Choroid plexus epithelial cell (primary cell): ENCODE measurements around the gene TMEM143.
A peak's percentile ranks its signal among the peaks of the same experiment; 100 is the strongest.

Experiments
- DNase-seq: peaks from one replicate; pipeline ENCODE4 v3.0.0-alpha.2; 2010; ENCODE audit warnings: low read depth
- H3K4me3 ChIP-seq: 2 replicates; pipeline ENCODE4 v1.5.1; 2011; ENCODE audit warnings: low read depth, mild to moderate bottlenecking, control low read depth, low read length, moderate library complexity
- TF ChIP-seq, protein P1 (sequence below): conservative IDR thresholded peaks from 2 replicates; pipeline ENCODE4 v1.5.1; 2011; ENCODE audit warnings: low read depth, mild to moderate bottlenecking, control low read depth, inconsistent platforms, low read length, moderate library complexity

TMEM143 gene

DNA sequence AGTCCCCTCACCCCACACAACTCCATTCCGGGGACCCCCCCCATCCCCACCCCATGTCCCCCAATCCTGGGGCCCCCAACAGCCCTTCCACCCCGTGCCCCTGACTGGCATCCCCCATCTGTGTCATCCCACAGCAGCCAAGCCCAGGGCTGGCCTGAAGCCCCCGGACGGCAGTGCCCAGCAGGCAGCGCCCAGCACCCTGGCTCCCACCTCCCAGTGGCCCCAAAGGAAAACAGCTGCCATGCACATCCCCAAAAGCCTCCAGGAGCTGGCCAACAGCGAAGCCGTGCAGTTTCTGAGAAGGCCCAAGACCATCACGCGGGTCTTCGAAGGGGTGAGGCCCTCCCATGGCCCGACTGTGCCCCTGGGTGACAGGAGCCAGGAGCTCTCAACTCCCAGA lies 1.9 kb upstream of the TMEM143 start:
- no peak overlapping the region for H3K4me3 ChIP-seq
- TF ChIP-seq, protein P1, sequence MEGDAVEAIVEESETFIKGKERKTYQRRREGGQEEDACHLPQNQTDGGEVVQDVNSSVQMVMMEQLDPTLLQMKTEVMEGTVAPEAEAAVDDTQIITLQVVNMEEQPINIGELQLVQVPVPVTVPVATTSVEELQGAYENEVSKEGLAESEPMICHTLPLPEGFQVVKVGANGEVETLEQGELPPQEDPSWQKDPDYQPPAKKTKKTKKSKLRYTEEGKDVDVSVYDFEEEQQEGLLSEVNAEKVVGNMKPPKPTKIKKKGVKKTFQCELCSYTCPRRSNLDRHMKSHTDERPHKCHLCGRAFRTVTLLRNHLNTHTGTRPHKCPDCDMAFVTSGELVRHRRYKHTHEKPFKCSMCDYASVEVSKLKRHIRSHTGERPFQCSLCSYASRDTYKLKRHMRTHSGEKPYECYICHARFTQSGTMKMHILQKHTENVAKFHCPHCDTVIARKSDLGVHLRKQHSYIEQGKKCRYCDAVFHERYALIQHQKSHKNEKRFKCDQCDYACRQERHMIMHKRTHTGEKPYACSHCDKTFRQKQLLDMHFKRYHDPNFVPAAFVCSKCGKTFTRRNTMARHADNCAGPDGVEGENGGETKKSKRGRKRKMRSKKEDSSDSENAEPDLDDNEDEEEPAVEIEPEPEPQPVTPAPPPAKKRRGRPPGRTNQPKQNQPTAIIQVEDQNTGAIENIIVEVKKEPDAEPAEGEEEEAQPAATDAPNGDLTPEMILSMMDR = no peak
- DNase-seq = no peak

DNA sequence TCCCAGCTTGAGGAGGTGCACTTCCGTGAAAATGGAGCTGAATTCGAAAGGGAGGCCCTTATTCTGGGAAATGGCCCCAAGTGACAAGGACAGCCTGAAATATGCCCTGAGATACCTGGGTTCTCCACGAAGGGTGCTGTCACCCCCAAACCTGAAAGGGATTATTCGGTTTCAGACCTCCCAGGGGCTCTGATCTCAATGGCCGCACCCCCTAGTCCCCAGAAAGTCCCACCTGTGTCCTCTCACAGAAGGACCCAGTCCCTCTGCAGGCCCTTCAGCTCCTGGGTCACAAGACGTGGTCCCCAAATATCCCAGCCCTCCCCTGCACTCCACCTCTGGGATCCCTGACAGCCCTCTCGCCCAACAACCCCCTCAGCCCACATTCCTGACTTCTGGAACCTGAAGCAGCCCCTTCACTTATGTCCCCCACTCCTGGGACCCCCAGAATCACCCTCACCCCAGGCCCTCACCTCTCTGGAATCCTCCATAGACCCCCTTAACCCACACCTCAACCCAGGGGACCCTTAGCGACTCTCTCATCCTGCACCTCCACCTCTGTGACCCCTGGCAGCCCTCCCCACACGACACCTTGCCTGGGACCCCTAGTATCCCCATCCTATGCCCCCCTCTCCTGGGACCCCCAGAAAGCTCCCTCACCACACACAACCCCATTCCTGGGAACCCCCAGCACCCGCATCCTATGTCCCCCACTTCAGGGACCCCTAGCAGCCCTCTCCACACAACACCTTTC lies 1.0 kb upstream of the TMEM143 start:
- no peak for DNase-seq
- TF ChIP-seq, protein P1 = no peak
- H3K4me3 ChIP-seq = no peak overlapping the region

DNA sequence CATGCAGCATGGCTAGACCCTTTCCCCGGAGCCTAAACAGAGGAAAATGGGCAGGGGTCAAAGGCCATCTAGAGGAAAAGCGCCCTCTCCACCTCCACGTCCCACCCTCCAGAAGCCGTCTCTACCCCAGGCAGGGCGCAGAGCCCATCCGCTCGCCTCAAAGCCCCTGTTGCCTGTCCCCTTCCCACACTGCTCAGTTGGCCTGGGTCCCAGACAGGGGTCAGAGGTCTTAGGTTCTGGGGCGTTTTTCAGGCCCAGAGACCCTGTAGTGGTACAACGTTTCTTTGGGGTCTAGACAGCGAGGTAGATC lies 285 bp downstream of the TMEM143 start:
- TF ChIP-seq, protein P1 = no peak
- H3K4me3 ChIP-seq = peak overlapping the region; percentile 66
- DNase-seq = no peak

DNA sequence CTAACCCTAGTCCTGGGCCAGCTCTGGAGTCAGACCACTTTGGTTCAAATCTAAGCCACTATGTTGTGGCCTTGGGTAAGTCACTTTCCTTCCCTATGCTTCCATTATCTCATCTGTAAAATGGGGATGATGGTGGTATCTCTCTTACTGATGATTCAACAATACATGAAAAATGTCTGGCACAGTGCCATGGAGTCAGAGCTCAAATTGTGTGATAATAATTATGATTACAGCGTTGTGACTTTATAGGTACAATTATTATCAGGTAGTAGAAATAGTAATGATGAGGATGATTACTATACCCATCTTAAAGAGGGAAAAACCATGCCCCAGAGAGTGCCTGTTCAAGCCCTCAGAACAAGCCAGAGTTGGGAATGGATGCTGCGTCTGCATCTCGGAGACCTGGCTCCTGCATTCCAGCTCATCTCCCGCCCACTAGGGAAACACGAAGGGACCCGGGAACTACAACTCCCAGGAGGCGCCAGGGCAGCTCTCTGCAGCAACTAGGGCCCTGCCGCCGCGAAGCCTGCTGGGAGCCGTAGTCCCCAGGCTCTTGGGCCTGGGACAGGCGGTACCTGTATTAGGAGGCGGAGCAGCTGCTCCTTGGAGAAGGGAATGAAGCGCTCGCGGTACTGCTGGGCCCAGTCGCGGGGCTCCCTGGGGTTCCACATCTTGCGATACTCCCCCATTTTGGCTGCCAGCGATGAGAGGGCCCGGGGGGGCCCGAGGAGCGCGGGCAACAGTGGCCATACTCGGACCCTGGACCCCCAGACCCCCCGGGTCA lies 832 bp downstream of the TMEM143 start:
- TF ChIP-seq, protein P1 = no peak
- peak; percentile 98 for DNase-seq
- peak overlapping the region; percentile 66 for H3K4me3 ChIP-seq

DNA sequence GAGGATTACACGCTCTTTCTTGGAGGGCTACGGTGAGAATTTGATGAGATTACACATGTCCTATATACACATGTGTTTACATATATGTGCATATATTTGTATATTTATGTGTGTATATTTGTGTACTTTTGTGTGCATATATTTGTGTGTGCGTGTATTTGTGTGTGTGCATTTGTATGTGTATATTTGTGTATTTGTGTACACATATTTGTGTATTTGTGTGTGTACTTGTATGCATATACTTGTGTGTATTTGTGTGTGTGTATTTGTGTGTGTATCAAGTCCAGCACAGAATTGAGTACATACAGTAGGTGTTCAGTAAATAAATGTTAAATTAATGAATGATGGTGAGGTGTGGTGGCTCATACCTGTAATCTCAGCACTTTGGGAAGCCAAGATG lies 1.8 kb downstream of the TMEM143 start:
- DNase-seq = no peak
- TF ChIP-seq, protein P1 = no peak
- H3K4me3 ChIP-seq = no peak overlapping the region

DNA sequence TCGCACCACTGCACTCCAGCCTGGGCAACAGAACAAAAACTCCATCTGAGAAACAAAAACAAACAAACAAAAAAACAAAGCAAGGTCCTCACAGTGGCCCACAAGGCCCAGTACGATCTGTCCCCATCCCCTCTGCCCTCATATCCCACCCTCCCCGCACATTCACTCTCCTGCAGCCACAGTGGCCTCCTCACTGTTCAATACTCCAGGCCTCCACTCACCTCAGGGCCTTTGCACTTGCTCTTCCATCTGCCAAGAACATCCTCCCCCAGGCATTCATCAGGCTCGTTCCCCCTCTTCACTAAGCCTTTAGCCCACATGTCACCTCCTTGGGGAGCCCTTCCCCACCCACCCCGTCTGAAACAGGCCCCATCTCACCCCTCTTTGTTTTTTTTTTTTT lies 4.6 kb downstream of the TMEM143 start:
- TF ChIP-seq, protein P1 = no peak
- no peak for DNase-seq
- H3K4me3 ChIP-seq = no peak overlapping the region
